Measurements from ENCODE around the gene STK32B. TPM values are rescaled to one million over a fixed set of nuclear protein-coding genes. Genes with fewer than 3 reads are reported as not detected.
"Not testable (repeated sequence)": the region's sequence is repeated elsewhere in the genome, so short reads cannot be mapped to it uniquely, and the experiment has no call there.

Gene STK32B
- total and polyA plus RNA-seq, 4 donors = 0.02 to 0.28 (median 0.08) TPM; not detected in 1

DNA sequence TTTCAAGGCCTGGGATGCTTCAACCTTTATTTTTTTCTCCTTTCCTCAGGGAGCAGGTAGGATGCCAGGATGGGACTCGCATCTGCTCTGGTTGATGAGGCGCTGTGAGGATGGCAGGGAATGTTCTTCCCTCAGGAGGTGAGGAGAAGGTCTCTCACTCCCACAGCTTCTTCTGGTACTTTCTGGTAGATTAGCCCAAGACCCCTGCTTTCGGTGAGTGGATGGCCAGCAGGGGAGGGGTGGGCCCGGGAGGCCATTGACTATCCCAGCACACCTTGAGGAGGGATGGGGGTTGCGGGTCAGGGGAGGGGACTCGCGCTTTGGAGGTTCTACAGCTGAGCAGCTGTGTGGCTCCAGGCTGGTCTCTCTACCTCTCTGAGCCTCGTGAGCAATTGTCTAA, 46.8 kb upstream of the STK32B start:
- Histone ChIP-seq H3K4me1 (ENCODE audit: control insufficient read depth in 4 of 4, insufficient read depth in 4 of 4, low read length in 3 of 4) (no peaks in the 10 kb centered on the region), H3K9ac (ENCODE audit: low read depth in 1 of 2, low read length in 2 of 2) (no peak overlapping the region), H3K27ac (ENCODE audit: low read depth in 1 of 2, low read length in 2 of 2) (no peak overlapping the region), H3K9me3 (ENCODE audit: control insufficient read depth in 4 of 4, low read length in 3 of 4) (no peaks in the 10 kb centered on the region), H3K4me3 (ENCODE audit: low read depth in 1 of 3, low read length in 3 of 3) (no peak overlapping the region), H3K27me3 (ENCODE audit: control insufficient read depth in 4 of 4, insufficient read depth in 4 of 4, low read length in 3 of 4) (peaks cover 0 to 10% (median 0%) of the 10 kb centered on the region in 4 donors), H3K36me3 (ENCODE audit: control insufficient read depth in 4 of 4, insufficient read depth in 3 of 4, low read depth in 1 of 4, low read length in 3 of 4) (no peaks in the 10 kb centered on the region)
- no peak for TF ChIP-seq RXRA (IDR thresholded peaks at IDR 0.05)
- TF ChIP-seq SP1 (IDR thresholded peaks at IDR 0.05) = no peak
- TF ChIP-seq, protein P1, sequence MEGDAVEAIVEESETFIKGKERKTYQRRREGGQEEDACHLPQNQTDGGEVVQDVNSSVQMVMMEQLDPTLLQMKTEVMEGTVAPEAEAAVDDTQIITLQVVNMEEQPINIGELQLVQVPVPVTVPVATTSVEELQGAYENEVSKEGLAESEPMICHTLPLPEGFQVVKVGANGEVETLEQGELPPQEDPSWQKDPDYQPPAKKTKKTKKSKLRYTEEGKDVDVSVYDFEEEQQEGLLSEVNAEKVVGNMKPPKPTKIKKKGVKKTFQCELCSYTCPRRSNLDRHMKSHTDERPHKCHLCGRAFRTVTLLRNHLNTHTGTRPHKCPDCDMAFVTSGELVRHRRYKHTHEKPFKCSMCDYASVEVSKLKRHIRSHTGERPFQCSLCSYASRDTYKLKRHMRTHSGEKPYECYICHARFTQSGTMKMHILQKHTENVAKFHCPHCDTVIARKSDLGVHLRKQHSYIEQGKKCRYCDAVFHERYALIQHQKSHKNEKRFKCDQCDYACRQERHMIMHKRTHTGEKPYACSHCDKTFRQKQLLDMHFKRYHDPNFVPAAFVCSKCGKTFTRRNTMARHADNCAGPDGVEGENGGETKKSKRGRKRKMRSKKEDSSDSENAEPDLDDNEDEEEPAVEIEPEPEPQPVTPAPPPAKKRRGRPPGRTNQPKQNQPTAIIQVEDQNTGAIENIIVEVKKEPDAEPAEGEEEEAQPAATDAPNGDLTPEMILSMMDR (IDR thresholded peaks at IDR 0.05; ENCODE audit: low read depth, low read length, missing input control) = no peak
- TF ChIP-seq, protein P2, sequence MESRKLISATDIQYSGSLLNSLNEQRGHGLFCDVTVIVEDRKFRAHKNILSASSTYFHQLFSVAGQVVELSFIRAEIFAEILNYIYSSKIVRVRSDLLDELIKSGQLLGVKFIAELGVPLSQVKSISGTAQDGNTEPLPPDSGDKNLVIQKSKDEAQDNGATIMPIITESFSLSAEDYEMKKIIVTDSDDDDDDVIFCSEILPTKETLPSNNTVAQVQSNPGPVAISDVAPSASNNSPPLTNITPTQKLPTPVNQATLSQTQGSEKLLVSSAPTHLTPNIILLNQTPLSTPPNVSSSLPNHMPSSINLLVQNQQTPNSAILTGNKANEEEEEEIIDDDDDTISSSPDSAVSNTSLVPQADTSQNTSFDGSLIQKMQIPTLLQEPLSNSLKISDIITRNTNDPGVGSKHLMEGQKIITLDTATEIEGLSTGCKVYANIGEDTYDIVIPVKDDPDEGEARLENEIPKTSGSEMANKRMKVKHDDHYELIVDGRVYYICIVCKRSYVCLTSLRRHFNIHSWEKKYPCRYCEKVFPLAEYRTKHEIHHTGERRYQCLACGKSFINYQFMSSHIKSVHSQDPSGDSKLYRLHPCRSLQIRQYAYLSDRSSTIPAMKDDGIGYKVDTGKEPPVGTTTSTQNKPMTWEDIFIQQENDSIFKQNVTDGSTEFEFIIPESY (IDR thresholded peaks at IDR 0.05) = no peak
- no peak for TF ChIP-seq EGR1 (IDR thresholded peaks at IDR 0.05; ENCODE audit: low read depth in 2 of 2)
- TF ChIP-seq, protein P3, sequence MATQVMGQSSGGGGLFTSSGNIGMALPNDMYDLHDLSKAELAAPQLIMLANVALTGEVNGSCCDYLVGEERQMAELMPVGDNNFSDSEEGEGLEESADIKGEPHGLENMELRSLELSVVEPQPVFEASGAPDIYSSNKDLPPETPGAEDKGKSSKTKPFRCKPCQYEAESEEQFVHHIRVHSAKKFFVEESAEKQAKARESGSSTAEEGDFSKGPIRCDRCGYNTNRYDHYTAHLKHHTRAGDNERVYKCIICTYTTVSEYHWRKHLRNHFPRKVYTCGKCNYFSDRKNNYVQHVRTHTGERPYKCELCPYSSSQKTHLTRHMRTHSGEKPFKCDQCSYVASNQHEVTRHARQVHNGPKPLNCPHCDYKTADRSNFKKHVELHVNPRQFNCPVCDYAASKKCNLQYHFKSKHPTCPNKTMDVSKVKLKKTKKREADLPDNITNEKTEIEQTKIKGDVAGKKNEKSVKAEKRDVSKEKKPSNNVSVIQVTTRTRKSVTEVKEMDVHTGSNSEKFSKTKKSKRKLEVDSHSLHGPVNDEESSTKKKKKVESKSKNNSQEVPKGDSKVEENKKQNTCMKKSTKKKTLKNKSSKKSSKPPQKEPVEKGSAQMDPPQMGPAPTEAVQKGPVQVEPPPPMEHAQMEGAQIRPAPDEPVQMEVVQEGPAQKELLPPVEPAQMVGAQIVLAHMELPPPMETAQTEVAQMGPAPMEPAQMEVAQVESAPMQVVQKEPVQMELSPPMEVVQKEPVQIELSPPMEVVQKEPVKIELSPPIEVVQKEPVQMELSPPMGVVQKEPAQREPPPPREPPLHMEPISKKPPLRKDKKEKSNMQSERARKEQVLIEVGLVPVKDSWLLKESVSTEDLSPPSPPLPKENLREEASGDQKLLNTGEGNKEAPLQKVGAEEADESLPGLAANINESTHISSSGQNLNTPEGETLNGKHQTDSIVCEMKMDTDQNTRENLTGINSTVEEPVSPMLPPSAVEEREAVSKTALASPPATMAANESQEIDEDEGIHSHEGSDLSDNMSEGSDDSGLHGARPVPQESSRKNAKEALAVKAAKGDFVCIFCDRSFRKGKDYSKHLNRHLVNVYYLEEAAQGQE (IDR thresholded peaks at IDR 0.05) = no peak
- no peak for TF ChIP-seq TAF1 (conservative IDR thresholded peaks at IDR 0.05)
- no peak for TF ChIP-seq NR2F2 (IDR thresholded peaks at IDR 0.05)
- no peak for TF ChIP-seq YY1 (IDR thresholded peaks at IDR 0.05)
- no peak for DNase-seq (ENCODE audit: low spot score)
- WGBS = 79% methylated on average over 8 of the region's 8 CpGs

DNA sequence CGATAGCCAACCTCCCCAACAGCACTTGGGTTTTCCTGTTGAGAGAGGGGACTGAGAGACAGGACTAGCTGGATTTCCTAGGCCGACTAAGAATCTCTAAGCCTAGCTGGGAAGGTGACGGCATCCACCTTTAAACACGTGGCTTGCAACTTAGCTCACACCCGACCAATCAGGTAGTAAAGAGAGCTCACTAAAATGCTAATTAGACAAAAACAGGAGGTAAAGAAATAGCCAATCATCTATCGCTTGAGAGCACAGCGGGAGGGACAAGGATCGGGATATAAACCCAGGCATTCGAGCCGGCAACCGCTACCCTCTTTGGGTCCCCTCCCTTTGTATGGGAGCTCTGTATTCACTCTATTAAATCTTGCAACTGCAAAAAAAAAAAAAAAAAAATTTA, 44.3 kb upstream of the STK32B start:
- H3K4me1 ChIP-seq (ENCODE audit: control insufficient read depth in 4 of 4, insufficient read depth in 4 of 4, low read length in 3 of 4); H3K9ac ChIP-seq (ENCODE audit: low read depth in 1 of 2, low read length in 2 of 2); H3K27ac ChIP-seq (ENCODE audit: low read depth in 1 of 2, low read length in 2 of 2); DNase-seq (ENCODE audit: low spot score); H3K9me3 ChIP-seq (ENCODE audit: control insufficient read depth in 4 of 4, low read length in 3 of 4); H3K36me3 ChIP-seq (ENCODE audit: control insufficient read depth in 4 of 4, insufficient read depth in 3 of 4, low read depth in 1 of 4, low read length in 3 of 4); H3K4me3 ChIP-seq (ENCODE audit: low read depth in 1 of 3, low read length in 3 of 3): not testable (repeated sequence)
- peaks cover 0 to 18% (median 0%) of the 10 kb centered on the region in 4 donors for H3K27me3 ChIP-seq (ENCODE audit: control insufficient read depth in 4 of 4, insufficient read depth in 4 of 4, low read length in 3 of 4)
- WGBS = 73% methylated on average over 11 of the region's 11 CpGs

DNA sequence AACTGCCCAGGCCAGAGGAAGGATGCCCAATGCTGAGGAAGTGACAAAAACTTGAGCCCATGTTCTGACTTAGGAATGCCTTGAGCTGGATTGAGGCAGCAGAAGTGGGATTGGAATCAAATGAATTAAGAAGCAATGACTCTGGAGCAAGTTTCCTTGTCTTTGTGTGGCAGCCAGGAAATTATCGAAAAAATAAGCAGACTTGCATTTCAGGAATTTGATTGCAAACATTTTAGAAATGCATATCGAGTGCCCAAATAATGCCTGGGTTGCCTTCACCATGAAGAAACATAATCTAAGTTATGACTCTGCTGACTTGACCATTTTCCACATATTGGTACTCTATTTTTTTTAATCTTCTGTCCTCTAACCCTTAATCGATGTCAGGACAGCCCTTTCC, 41.5 kb upstream of the STK32B start:
- no peaks in the 10 kb centered on the region for H3K36me3 ChIP-seq (ENCODE audit: control insufficient read depth in 4 of 4, insufficient read depth in 3 of 4, low read depth in 1 of 4, low read length in 3 of 4)
- DNase-seq (ENCODE audit: low spot score) = no peak
- H3K9me3 ChIP-seq (ENCODE audit: control insufficient read depth in 4 of 4, low read length in 3 of 4) = no peaks in the 10 kb centered on the region
- 84% methylated on average over 3 of the region's 3 CpGs for WGBS
- no peak overlapping the region for H3K9ac ChIP-seq (ENCODE audit: low read depth in 1 of 2, low read length in 2 of 2)
- no peak overlapping the region for H3K4me3 ChIP-seq (ENCODE audit: low read depth in 1 of 3, low read length in 3 of 3)
- no peaks in the 10 kb centered on the region for H3K4me1 ChIP-seq (ENCODE audit: control insufficient read depth in 4 of 4, insufficient read depth in 4 of 4, low read length in 3 of 4)
- H3K27ac ChIP-seq (ENCODE audit: low read depth in 1 of 2, low read length in 2 of 2) = no peak overlapping the region
- peaks cover 0 to 15% (median 0%) of the 10 kb centered on the region in 4 donors for H3K27me3 ChIP-seq (ENCODE audit: control insufficient read depth in 4 of 4, insufficient read depth in 4 of 4, low read length in 3 of 4)
- TF ChIP-seq, protein P3 (IDR thresholded peaks at IDR 0.05) = no peak

All from liver (tissue), 9 donors.